Duodenal mucosa (tissue), 2 donors: Measurements from ENCODE around the gene PLBD2.

Experiments
- H3K27ac ChIP-seq: one replicate; pipeline ENCODE4 v1.7.0; 2013; ENCODE audit warnings: low read depth, low read length
- H3K27me3 ChIP-seq, 2 donors: one replicate each; pipeline ENCODE4 v1.7.0; 2013; ENCODE audit warnings: low read length in 2 of 2, control low read depth in 1 of 2; ENCODE audit not compliant: insufficient read depth in 2 of 2, control insufficient read depth in 1 of 2
- H3K36me3 ChIP-seq, 2 donors: one replicate each; pipeline ENCODE4 v1.7.0; 2013; ENCODE audit warnings: low read length in 2 of 2, control low read depth in 1 of 2; ENCODE audit not compliant: insufficient read depth in 2 of 2, control insufficient read depth in 1 of 2
- H3K4me1 ChIP-seq, 2 donors: one replicate each; pipeline ENCODE4 v1.7.0; 2013; ENCODE audit warnings: low read length in 2 of 2, control low read depth in 1 of 2; ENCODE audit not compliant: insufficient read depth in 2 of 2, control insufficient read depth in 1 of 2
- H3K4me3 ChIP-seq, 2 donors: one replicate each; pipeline ENCODE4 v1.7.0; 2013; ENCODE audit warnings: low read length in 2 of 2, low read depth in 1 of 2
- H3K9ac ChIP-seq, 2 donors: one replicate each; pipeline ENCODE4 v1.7.0; 2013; ENCODE audit warnings: low read length in 2 of 2, low read depth in 1 of 2
- H3K9me3 ChIP-seq, 2 donors: one replicate each; pipeline ENCODE4 v1.7.0; 2013; ENCODE audit warnings: low read length in 2 of 2, control low read depth in 1 of 2; ENCODE audit not compliant: control insufficient read depth in 1 of 2

The PLBD2 gene, protein sequence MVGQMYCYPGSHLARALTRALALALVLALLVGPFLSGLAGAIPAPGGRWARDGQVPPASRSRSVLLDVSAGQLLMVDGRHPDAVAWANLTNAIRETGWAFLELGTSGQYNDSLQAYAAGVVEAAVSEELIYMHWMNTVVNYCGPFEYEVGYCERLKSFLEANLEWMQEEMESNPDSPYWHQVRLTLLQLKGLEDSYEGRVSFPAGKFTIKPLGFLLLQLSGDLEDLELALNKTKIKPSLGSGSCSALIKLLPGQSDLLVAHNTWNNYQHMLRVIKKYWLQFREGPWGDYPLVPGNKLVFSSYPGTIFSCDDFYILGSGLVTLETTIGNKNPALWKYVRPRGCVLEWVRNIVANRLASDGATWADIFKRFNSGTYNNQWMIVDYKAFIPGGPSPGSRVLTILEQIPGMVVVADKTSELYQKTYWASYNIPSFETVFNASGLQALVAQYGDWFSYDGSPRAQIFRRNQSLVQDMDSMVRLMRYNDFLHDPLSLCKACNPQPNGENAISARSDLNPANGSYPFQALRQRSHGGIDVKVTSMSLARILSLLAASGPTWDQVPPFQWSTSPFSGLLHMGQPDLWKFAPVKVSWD

DNA sequence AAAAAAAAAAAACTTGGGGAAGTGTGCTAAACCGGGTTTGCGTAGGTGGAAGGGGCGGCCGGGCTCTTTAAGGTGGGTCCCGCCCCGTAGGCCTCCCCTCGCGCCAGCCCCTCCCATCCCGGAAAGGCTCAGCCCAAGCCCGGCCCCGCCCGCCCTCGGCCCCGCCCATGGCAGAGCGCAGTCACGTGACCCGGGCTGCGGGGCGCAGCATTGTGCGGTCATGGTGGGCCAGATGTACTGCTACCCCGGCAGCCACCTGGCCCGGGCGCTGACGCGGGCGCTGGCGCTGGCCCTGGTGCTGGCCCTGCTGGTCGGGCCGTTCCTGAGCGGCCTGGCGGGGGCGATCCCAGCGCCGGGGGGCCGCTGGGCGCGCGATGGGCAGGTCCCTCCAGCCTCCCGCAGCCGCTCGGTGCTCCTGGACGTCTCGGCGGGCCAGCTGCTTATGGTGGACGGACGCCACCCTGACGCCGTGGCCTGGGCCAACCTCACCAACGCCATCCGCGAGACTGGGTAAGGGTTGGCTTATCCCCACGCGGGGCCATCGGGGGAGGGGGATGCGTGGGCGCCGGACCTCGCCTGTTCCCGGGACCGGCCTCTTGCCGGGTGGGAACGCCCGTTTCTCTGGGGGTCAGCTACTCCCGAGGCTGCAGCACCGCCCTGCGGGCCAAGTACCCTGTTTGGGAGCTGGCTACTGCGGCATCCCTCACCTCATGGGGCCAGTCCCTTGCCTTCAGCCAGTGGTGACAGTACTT lies at the start of gene PLBD2:
PLBD2 (plus strand) TSS at position 207 of the 752 bp plus-strand sequence; CDS start at position 221, 14 bp downstream.
- peaks cover 7 to 18% of the 10 kb centered on the region in 2 donors for H3K4me1 ChIP-seq
- H3K9me3 ChIP-seq, result no peaks in the 10 kb centered on the region
- H3K27me3 ChIP-seq, result no peaks in the 10 kb centered on the region
- H3K4me3 ChIP-seq, result peak within 1 kb of the TSS; percentile 73 to 89
- peak within 1 kb of the TSS; percentile 46 for H3K27ac ChIP-seq
- H3K36me3 ChIP-seq, result no peaks in the 10 kb centered on the region
- peak within 1 kb of the TSS; percentile 61 to 80 for H3K9ac ChIP-seq

GRCh38 chr12:113310489-113310888 lies 47.9 kb upstream of the PLBD2 start:
- Histone ChIP-seq H3K27ac (no peak overlapping the region), H3K9ac (no peak overlapping the region), H3K36me3 (peaks cover 12 to 37% of the 10 kb centered on the region in 2 donors), H3K27me3 (no peaks in the 10 kb centered on the region), H3K4me1 (no peaks in the 10 kb centered on the region), H3K9me3 (no peaks in the 10 kb centered on the region), H3K4me3 (no peak overlapping the region)

DNA sequence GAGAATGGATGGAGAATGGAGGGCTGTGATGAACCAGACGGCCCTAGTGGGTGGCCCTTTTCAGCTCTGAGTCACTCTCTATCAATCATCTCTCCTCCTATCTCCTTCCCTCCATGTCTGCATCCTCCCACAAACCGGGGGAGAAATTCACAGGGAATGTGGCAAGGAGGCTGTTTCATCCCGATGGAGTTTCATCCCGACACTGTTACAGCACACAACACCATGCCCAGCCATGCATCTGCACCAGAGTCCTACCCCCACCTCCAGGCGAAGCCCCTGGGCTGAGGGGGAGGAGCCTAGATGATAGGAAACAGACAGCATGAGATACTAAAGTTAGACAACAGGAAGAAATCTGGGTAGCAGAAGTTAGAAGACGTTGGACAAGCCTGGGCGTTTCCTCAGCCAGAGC lies 44.3 kb upstream of the PLBD2 start:
- Histone ChIP-seq H3K36me3 (peaks cover 32 to 52% of the 10 kb centered on the region in 2 donors), H3K9ac (no peak overlapping the region), H3K4me1 (no peaks in the 10 kb centered on the region)

DNA sequence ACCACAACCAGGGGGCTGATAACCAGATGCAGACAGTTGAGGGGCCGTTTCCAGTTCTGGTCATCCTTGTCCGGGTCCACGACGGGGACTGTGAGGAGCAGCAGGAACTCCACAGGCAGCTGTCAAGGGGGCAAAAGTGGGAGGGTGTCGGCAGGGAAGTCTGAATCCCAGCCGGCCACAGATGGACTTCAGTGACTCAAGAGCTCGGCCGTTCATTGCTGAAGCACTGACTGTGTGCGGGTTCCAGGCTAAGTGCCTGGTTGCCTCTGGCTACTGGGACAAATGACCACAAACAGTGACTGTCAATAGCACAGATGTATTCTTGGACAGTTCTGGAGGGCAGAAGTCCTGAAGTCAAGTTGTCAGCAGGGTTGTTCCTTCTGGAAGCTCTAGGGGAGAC lies 43.0 kb upstream of the PLBD2 start:
- H3K27ac ChIP-seq, result no peak overlapping the region
- H3K9ac ChIP-seq, result no peak overlapping the region
- H3K4me3 ChIP-seq, result no peak overlapping the region
- H3K36me3 ChIP-seq, result peaks cover 31 to 59% of the 10 kb centered on the region in 2 donors
- no peaks in the 10 kb centered on the region for H3K4me1 ChIP-seq
- no peaks in the 10 kb centered on the region for H3K9me3 ChIP-seq
- no peaks in the 10 kb centered on the region for H3K27me3 ChIP-seq

More for the DNA sequence above, 44.3 kb upstream of the PLBD2 start:
- Histone ChIP-seq H3K4me3 (no peak overlapping the region), H3K27ac (no peak overlapping the region), H3K9me3 (no peaks in the 10 kb centered on the region), H3K27me3 (no peaks in the 10 kb centered on the region)

DNA sequence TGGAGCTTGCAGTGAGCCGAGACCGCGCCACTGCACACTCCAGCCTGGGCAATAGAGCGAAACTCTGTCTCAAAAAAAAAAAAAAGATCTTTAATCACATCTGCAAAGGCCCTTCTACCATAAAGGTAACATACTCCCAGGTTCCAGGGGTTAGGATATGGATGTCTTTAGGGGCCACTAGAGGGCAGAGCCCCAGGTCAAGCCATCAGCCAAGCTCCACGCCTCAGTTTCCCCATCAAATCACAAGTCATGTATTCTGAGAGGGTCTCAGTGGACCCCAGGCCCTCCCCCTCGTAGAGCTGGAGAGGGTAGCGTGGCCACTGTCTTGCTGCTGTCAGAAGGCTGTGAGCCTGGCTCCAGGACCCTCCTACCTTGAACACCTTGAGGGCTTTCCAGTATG lies 42.2 kb upstream of the PLBD2 start:
- H3K27ac ChIP-seq, result no peak overlapping the region
- H3K4me1 ChIP-seq, result no peaks in the 10 kb centered on the region
- H3K9me3 ChIP-seq, result no peaks in the 10 kb centered on the region
- no peaks in the 10 kb centered on the region for H3K27me3 ChIP-seq
- peaks cover 34 to 66% of the 10 kb centered on the region in 2 donors for H3K36me3 ChIP-seq
- no peak overlapping the region for H3K9ac ChIP-seq
- H3K4me3 ChIP-seq, result no peak overlapping the region

- Histone ChIP-seq H3K9ac (no peak overlapping the region), H3K4me1 (no peaks in the 10 kb centered on the region), H3K27ac (no peak overlapping the region), H3K9me3 (no peaks in the 10 kb centered on the region), H3K36me3 (peaks cover 36 to 68% of the 10 kb centered on the region in 2 donors), H3K4me3 (no peak overlapping the region), H3K27me3 (no peaks in the 10 kb centered on the region)
These were observed 41.3 kb upstream of the PLBD2 start for GRCh38 chr12:113317122-113317521.

- H3K36me3 ChIP-seq, result peaks cover 36 to 67% of the 10 kb centered on the region in 2 donors
These were observed 40.2 kb upstream of the PLBD2 start for GRCh38 chr12:113318046-113318656.

GRCh38 chr12:113318900-113319628 lies 39.3 kb upstream of the PLBD2 start:
- H3K4me3 ChIP-seq, result no peak overlapping the region
- peaks cover 35 to 63% of the 10 kb centered on the region in 2 donors for H3K36me3 ChIP-seq
- H3K4me1 ChIP-seq, result no peaks in the 10 kb centered on the region
- no peak overlapping the region for H3K27ac ChIP-seq
- no peaks in the 10 kb centered on the region for H3K27me3 ChIP-seq
- H3K9me3 ChIP-seq, result no peaks in the 10 kb centered on the region
- H3K9ac ChIP-seq, result no peak overlapping the region

More at GRCh38 chr12:113318046-113318656, 40.2 kb upstream of the PLBD2 start:
- no peak overlapping the region for H3K4me3 ChIP-seq
- no peaks in the 10 kb centered on the region for H3K9me3 ChIP-seq
- no peak overlapping the region for H3K9ac ChIP-seq
- H3K27ac ChIP-seq, result no peak overlapping the region
- H3K27me3 ChIP-seq, result no peaks in the 10 kb centered on the region
- H3K4me1 ChIP-seq, result no peaks in the 10 kb centered on the region

DNA sequence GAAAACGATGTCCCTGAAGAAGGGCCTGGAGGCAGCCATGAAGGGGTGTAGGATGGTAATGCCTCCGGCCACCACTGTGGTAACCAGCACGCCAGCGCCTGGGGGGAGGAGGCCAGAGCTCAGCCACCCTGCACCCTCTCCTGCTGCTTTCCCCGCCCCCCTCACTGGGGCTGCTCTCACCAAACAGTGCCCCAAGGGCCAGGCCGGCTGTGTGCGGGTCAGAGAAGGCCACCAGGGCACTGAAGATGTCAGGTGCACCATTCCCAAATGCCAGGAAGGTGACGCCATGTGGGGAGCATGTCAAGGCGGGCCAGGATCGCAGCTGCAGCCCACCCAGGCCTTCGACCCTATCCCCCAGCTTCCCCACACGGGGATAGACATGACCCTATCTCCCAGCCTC lies 38.0 kb upstream of the PLBD2 start:
- Histone ChIP-seq H3K9ac (no peak overlapping the region), H3K9me3 (no peaks in the 10 kb centered on the region), H3K36me3 (peaks cover 32 to 57% of the 10 kb centered on the region in 2 donors), H3K27ac (no peak overlapping the region), H3K4me3 (no peak overlapping the region), H3K4me1 (no peaks in the 10 kb centered on the region), H3K27me3 (no peaks in the 10 kb centered on the region)
